HUES64 (cell line): ENCODE measurements around the gene BEST1.
"Not testable (repeated sequence)": the region's sequence is repeated elsewhere in the genome, so short reads cannot be mapped to it uniquely, and the experiment has no call there.

Source experiments
- H3K27ac ChIP-seq: 2 replicates; pipeline ENCODE4 v1.7.0; 2013; ENCODE audit warnings: low read depth, low read length, inconsistent platforms
- H3K27me3 ChIP-seq: 2 replicates; pipeline ENCODE4 v1.6.1; 2013; ENCODE audit warnings: mild to moderate bottlenecking, low read length; ENCODE audit not compliant: insufficient read depth
- H3K36me3 ChIP-seq: 2 replicates; pipeline ENCODE4 v1.6.1; 2013; ENCODE audit warnings: mild to moderate bottlenecking, low read length; ENCODE audit not compliant: insufficient read depth
- H3K4me1 ChIP-seq: 2 replicates; pipeline ENCODE4 v1.6.1; 2013; ENCODE audit warnings: mild to moderate bottlenecking, low read length, moderate library complexity; ENCODE audit not compliant: insufficient read depth
- H3K4me3 ChIP-seq: 2 replicates; pipeline ENCODE4 v1.5.1; 2013; ENCODE audit warnings: mild to moderate bottlenecking, low read length, moderate library complexity
- H3K9ac ChIP-seq: 2 replicates; pipeline ENCODE4 v1.6.1; 2013; ENCODE audit warnings: mild to moderate bottlenecking, low read depth, low read length
- H3K9me3 ChIP-seq: 2 replicates; pipeline ENCODE4 v1.6.1; 2013; ENCODE audit warnings: low read depth, low read length; ENCODE audit not compliant: insufficient read depth
- WGBS: fragments of 150-250, 120-280 bp; methylation state at CpG from one replicate; pipeline ENCODE4 v1.1.7; 2013; ENCODE audit warnings: missing lambda C conversion rate; 5-methylcytosine and 5-hydroxymethylcytosine counted together

BEST1 gene

DNA sequence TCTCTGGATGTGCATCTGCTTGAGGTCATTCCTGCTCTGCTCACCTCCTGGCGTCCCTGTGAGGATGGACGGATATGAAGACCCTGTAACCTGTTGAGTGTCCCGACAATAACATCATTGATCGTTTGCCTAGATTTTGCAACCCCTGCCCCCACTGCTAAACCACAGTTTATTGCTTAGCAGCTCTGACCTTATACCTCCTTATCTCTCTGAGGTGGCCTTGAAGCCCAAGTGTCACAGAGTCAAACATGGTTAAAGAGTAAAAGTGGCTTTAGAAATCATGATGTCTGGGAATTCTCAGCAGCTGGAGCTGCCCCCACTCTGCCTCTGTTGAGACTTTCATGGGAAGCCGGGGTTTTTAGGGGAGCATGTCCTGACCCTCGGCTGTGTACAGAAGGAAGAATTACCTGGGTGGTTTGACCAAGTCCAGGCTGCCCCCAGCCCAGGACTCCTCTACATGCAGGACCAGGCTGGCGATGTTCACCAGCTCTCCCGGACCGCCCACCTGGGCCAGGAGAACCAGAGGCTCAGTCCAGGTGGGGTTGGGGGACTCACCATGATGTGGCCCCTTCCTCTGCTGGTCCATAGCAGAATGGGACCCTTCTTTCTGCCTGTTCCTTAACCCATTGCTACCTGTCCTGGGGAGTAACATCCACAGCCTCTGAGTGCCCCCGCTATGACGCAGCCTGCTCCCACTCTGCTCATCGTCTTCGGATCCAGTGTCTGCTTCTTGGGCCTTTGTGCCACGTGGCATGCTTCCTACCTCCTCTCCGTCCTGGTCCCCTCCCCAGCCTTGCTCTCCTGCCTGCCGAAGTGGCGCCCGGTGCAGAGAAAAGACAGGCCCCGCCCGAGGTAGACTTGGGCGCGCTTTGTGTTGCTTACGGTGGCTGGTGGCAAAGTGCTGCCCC is 50.6 kb downstream of the BEST1 start:
- Histone ChIP-seq H3K9me3 (peaks cover 15% of the 10 kb centered on the region), H3K4me1 (no peaks in the 10 kb centered on the region; the same call in 1 of the 2 replicates), H3K4me3 (no peak overlapping the region), H3K9ac (no peak overlapping the region), H3K27me3 (no peaks in the 10 kb centered on the region), H3K27ac (no peak overlapping the region), H3K36me3 (no peaks in the 10 kb centered on the region)
- WGBS = 95% methylated on average over 23 of the region's 23 CpGs

DNA sequence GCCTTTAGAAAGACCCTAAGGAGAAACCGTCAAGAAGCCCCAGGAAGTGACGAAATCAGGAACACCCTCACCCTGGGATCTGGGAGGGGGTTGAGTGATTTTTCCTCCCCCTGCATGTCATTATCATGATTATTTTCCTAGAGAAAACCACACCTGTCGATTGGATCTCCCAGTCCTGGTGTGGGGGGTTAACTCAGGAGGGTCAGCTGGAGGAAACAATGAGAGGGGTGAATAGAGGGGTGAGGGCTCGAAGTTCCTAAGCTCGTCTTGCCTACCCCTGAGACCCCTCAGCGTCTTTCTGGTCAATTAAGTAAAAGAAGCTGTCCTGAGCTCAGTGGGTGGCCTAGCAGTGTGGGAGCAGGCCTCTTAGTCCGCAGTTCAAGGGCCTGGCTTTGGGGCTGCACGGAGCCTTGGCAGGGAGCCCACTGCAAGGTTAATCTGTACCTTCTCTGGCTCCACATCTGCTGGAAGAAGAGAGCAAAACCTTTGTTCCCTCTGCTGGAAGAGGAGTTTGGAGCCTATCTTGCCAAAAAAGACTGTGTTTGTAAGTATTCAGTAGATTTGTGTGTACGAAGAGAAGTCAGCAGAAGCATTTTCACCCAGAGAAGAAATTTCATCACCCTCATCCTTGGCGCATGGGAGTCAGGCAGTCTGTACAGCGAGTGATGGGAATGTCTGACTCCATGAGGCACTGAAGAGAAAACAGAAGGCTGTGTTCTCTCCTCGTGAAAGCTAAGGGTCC is 51.5 kb downstream of the BEST1 start:
- 79% methylated on average over 12 of the region's 12 CpGs for WGBS
- H3K36me3 ChIP-seq = no peaks in the 10 kb centered on the region
- H3K9ac ChIP-seq = no peak overlapping the region
- H3K4me3 ChIP-seq = no peak overlapping the region
- no peaks in the 10 kb centered on the region for H3K27me3 ChIP-seq
- H3K27ac ChIP-seq = no peak overlapping the region
- no peaks in the 10 kb centered on the region; the same call in 1 of the 2 replicates for H3K4me1 ChIP-seq
- peaks cover 15% of the 10 kb centered on the region for H3K9me3 ChIP-seq

DNA sequence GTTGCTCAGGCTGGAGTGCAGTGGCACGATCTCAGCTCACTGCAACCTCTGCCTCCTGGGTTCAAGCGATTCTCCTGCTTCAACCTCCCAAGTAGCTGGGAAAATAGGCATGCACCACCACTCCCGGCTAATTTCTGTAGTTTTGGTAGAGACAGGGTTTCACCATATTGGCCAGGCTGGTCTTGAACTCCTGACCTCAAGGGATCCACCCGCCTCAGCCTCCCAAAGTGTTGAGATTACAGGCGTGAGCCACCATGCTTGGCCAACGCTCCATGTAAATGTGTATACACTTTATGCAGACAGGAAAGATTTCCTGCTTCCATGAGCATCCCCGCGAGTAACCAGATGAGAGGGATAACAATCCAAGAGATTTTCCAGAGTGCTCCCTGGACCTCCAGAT is 52.1 kb downstream of the BEST1 start:
- not testable (repeated sequence) for H3K36me3 ChIP-seq, H3K27ac ChIP-seq, H3K27me3 ChIP-seq, H3K4me3 ChIP-seq, H3K4me1 ChIP-seq, H3K9ac ChIP-seq
- 96% methylated on average over 8 of the region's 8 CpGs for WGBS
- peaks cover 15% of the 10 kb centered on the region for H3K9me3 ChIP-seq

DNA sequence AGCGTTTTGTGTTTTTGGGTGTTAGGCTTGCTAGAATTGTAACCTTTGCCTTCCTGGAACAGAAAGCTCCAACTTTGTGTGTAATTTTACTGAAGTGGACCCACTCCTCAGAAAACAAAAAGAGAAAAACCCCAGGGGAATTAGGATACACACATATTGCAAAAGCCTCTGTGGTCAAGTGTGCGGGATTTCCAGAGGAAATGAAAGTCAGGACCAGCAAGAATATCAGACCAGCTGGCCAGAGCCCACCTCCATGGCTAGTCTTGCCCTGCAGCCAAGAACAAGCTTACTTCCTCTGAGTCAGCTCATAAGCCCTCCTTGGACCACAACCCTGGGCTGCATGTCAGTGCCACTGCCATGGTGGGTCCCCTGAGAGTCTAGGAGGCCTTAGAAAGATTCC is 54.3 kb downstream of the BEST1 start:
- 96% methylated on average over 2 of the region's 2 CpGs for WGBS
- Histone ChIP-seq H3K36me3 (no peaks in the 10 kb centered on the region), H3K27me3 (no peaks in the 10 kb centered on the region), H3K27ac (no peak overlapping the region), H3K4me3 (no peak overlapping the region), H3K4me1 (no peaks in the 10 kb centered on the region; the same call in 1 of the 2 replicates), H3K9ac (no peak overlapping the region), H3K9me3 (peaks cover 3% of the 10 kb centered on the region)

DNA sequence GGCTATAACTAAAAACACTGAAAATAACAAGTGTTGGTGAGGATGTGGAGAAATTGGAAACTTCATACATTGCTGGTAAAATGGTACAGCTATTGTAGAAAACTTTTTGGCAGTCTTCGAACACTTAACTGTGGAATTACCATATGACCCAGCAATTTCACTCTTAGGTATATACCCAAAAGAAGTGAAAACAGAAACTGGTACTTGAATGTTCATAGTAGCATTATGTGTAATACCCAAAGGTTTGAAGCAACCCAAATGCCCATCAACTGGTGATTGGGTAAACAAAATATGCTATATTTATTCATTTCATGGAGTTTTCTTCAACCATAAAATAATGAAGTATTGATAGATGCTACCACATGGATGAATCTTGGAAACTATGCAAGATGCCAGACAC is 58.0 kb downstream of the BEST1 start:
- Histone ChIP-seq H3K27me3 (no peaks in the 10 kb centered on the region), H3K9ac (no peak overlapping the region), H3K4me1 (no peaks in the 10 kb centered on the region), H3K9me3 (no peaks in the 10 kb centered on the region), H3K27ac (no peak overlapping the region), H3K36me3 (no peaks in the 10 kb centered on the region), H3K4me3 (no peak overlapping the region)
- WGBS = 100% methylated on average over 1 of the region's 1 CpG

- H3K27me3 ChIP-seq = no peaks in the 10 kb centered on the region
- H3K4me1 ChIP-seq = no peaks in the 10 kb centered on the region
- no peak overlapping the region for H3K4me3 ChIP-seq
- H3K9ac ChIP-seq = no peak overlapping the region
- no peaks in the 10 kb centered on the region for H3K9me3 ChIP-seq
- H3K36me3 ChIP-seq = no peaks in the 10 kb centered on the region
- no peak overlapping the region for H3K27ac ChIP-seq
- 93% methylated on average over 4 of the region's 4 CpGs for WGBS
Observed at GRCh38 chr11:62010935-62011528, 60.9 kb downstream of the BEST1 start.

DNA sequence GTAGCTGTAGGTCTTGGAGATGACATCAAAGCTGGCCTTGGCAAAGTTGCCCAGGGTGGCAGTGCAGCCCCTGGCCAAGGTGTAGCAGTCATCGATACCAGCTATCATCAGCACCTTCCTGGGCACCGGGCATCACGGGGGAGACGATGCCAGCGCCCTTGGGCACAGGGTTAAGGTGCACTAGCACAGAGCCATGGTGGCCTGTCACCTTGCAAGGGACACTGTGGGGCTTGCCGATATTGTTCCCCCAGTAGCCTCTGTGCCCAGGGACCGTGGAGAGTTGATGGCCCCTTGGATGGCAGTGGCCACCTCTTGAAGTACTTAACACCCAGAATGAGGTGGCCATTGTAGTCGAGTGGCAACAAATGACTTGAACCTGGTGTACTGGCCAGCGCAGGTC is 61.7 kb downstream of the BEST1 start:
- no peak overlapping the region for H3K27ac ChIP-seq
- H3K4me1 ChIP-seq = no peaks in the 10 kb centered on the region
- no peak overlapping the region for H3K4me3 ChIP-seq
- no peak overlapping the region for H3K9ac ChIP-seq
- H3K27me3 ChIP-seq = no peaks in the 10 kb centered on the region
- 95% methylated on average over 9 of the region's 9 CpGs for WGBS
- H3K9me3 ChIP-seq = no peaks in the 10 kb centered on the region
- H3K36me3 ChIP-seq = no peaks in the 10 kb centered on the region

DNA sequence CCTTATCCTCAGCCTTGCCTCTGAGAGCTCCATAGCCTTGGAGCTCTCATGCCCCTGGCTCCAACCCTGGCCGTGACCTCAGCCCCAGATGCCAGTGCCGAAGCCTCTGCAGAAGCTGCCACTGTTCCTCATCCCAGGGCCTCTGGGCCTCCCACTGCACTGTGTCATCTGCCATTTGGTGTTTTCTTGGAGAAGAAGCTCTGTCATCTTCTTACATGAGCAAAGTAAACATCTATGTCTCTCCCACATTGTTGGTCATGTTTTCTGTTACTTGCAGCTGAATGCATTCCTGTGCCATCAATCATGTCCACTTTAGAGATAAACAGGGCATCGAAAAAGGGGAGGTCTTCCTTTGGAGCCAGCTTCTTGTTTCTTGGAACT is 62.3 kb downstream of the BEST1 start:
- Histone ChIP-seq H3K4me3 (no peak overlapping the region), H3K27ac (no peak overlapping the region), H3K27me3 (no peaks in the 10 kb centered on the region), H3K4me1 (no peaks in the 10 kb centered on the region), H3K9me3 (no peaks in the 10 kb centered on the region), H3K36me3 (no peaks in the 10 kb centered on the region), H3K9ac (no peak overlapping the region)
- WGBS = 89% methylated on average over 3 of the region's 3 CpGs

DNA sequence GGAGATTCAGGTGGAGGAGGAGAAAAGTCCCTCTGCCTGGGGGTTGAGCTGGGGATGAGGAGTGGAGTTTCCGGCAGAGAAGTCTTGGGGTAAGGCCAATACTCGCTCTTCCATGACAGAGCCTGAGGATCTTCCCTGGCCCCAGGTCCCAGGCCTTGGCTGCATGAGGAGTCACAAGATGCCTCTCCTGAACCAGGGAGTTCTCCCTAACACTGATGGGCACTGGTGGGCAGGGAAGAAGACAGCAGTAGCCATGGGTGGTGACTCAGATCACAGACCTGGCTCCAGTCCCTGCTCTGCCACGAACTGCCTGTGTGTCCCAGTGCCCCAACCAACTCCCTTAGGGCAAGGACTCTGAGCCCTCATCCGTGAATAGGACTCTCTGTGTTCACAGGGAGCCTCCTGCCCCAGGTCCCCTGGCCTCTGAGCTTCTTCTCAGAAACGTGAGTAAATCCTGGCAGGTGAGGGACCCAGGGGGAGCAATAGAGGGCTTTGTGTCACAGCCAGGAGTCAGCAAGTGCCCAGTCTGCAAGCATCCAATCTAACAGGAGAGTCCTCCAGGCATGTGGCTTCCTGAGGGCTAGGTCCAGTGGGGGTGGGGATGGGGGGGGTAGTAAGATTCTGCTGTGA is 62.8 kb downstream of the BEST1 start:
- H3K9ac ChIP-seq = no peak overlapping the region
- H3K36me3 ChIP-seq = no peaks in the 10 kb centered on the region
- H3K27me3 ChIP-seq = no peaks in the 10 kb centered on the region
- no peaks in the 10 kb centered on the region for H3K4me1 ChIP-seq
- no peak overlapping the region for H3K27ac ChIP-seq
- H3K9me3 ChIP-seq = no peaks in the 10 kb centered on the region
- H3K4me3 ChIP-seq = no peak overlapping the region
- 87% methylated on average over 5 of the region's 5 CpGs for WGBS
